ENCODE data around the gene SMURF2.
"Not testable (repeated sequence)": the region's sequence is repeated elsewhere in the genome, so short reads cannot be mapped to it uniquely, and the experiment has no call there.

Gene SMURF2

GRCh38 chr17:64614266-64615027 is 47.7 kb downstream of the SMURF2 start:
- TF ChIP-seq, protein P1, sequence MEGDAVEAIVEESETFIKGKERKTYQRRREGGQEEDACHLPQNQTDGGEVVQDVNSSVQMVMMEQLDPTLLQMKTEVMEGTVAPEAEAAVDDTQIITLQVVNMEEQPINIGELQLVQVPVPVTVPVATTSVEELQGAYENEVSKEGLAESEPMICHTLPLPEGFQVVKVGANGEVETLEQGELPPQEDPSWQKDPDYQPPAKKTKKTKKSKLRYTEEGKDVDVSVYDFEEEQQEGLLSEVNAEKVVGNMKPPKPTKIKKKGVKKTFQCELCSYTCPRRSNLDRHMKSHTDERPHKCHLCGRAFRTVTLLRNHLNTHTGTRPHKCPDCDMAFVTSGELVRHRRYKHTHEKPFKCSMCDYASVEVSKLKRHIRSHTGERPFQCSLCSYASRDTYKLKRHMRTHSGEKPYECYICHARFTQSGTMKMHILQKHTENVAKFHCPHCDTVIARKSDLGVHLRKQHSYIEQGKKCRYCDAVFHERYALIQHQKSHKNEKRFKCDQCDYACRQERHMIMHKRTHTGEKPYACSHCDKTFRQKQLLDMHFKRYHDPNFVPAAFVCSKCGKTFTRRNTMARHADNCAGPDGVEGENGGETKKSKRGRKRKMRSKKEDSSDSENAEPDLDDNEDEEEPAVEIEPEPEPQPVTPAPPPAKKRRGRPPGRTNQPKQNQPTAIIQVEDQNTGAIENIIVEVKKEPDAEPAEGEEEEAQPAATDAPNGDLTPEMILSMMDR (IDR thresholded peaks at IDR 0.05; ENCODE audit: extremely low read depth, missing control alignments): no peak
- DNase-seq (ENCODE audit: low spot score): no peak

DNA sequence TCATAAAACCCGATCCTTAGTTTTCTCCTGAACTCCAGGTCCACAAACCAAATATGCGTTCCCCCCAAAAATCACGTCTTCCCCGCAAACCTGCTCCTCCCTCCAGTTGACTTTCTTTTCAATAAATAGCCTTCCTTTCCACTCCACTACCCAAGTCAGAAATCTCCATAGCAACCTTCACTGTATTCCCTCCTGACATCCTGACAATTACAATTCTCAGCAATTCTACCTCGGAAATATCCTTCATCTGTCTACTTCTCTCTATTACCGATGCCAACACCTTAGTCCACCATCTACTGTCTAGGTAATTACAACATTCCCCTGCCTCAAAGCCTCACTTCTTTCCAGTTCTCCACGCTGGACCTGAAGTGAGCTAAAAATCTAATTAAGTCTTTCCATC is 50.7 kb downstream of the SMURF2 start:
- TF ChIP-seq, protein P1 (IDR thresholded peaks at IDR 0.05; ENCODE audit: extremely low read depth, missing control alignments): no peak
- DNase-seq (ENCODE audit: low spot score): no peak

DNA sequence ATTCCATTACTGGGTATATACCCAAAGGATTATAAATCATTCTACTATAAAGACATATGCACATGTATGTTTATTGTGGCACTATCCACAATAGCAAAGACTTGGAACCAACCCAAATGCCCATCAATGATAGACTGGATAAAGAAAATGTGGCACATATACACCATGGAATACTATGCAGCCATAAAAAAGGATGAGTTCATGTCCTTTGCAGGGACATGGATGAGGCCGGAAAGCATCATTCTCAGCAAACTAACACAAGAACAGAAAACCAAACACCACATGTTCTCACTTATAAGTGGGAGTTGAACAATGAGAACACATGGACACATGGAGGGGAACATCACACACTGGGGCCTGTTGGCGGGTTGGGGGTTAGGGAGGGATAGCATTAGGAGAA is 51.9 kb downstream of the SMURF2 start:
- not testable (repeated sequence) for DNase-seq (ENCODE audit: low spot score)

DNA sequence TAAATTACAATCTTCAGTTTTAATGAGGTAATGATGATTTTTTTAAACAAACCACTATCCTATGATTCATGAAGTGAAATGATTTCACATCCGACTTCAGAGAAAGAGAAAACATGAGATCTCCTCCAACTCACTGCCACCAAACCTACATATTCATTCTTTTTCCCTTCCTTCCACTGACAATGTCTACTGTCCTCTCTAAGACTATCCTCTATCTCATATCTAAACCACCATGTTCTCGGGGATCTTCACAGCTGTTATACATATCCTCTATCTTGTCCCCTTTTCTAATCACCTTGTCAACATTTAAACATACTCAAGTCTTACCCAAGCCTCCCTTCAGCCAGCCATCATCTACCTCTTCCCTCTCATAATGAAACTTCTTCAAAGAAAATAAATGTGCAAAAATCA is 53.5 kb downstream of the SMURF2 start:
- TF ChIP-seq, protein P1 (IDR thresholded peaks at IDR 0.05; ENCODE audit: extremely low read depth, missing control alignments): no peak
- DNase-seq (ENCODE audit: low spot score): no peak

GRCh38 chr17:64607862-64608565 is 54.1 kb downstream of the SMURF2 start:
- no peak for DNase-seq (ENCODE audit: low spot score)
- TF ChIP-seq, protein P1 (IDR thresholded peaks at IDR 0.05; ENCODE audit: extremely low read depth, missing control alignments): no peak

GRCh38 chr17:64604532-64604931 is 57.6 kb downstream of the SMURF2 start:
- DNase-seq (ENCODE audit: low spot score): not testable (repeated sequence)

GRCh38 chr17:64603987-64604386 is 58.1 kb downstream of the SMURF2 start:
- TF ChIP-seq, protein P1 (IDR thresholded peaks at IDR 0.05; ENCODE audit: extremely low read depth, missing control alignments): no peak
- DNase-seq (ENCODE audit: low spot score): no peak

DNA sequence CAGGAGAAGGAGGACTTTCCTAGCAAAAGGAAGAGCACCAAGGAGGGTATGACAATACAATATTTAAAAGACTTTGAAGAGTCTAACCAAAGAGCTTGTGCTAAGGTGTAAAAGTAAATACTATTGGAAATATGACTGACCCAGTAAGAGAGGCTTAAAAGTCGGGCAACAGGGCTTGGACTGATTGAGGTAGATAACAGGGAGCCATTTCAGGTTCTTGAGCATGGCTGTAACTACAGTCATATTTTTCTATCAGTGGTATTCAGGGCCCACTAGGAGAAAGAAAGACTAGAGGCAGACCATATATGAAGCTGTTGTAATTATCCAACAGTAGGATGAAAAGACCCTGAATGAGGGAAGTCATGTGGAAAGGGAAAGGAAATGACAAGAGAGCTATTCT is 62.3 kb downstream of the SMURF2 start:
- no peak for DNase-seq (ENCODE audit: low spot score)
- TF ChIP-seq, protein P1 (IDR thresholded peaks at IDR 0.05; ENCODE audit: extremely low read depth, missing control alignments): no peak
